Endothelial cell of hepatic sinusoid (primary cell): ENCODE data around the gene AKAIN1.

ENCODE experiments used
- in situ Hi-C: cut with HindIII; loops from 2 replicates; pipeline ENCODE4 v1.10.0; 2017; ENCODE audit warnings: low sequenced_read_pairs

The AKAIN1 gene

GRCh38 chr18:5197032-5197434, at the start of gene AKAIN1:
Gene AKAIN1 (minus strand): TSS chr18:5197257. CDS start chr18:5197053, 204 bp downstream.
- in situ Hi-C loops = no loop called here

- in situ Hi-C loops = no loop called here
Observed at GRCh38 chr18:5244941-5245340, 47.9 kb upstream of the AKAIN1 start.

- in situ Hi-C loops = loop anchor here (5.0 kb wide), 1 partner anchor 53 kb away; no protein-coding TSS in a partner anchor
Observed at GRCh38 chr18:5239447-5239846, 42.4 kb upstream of the AKAIN1 start.

DNA sequence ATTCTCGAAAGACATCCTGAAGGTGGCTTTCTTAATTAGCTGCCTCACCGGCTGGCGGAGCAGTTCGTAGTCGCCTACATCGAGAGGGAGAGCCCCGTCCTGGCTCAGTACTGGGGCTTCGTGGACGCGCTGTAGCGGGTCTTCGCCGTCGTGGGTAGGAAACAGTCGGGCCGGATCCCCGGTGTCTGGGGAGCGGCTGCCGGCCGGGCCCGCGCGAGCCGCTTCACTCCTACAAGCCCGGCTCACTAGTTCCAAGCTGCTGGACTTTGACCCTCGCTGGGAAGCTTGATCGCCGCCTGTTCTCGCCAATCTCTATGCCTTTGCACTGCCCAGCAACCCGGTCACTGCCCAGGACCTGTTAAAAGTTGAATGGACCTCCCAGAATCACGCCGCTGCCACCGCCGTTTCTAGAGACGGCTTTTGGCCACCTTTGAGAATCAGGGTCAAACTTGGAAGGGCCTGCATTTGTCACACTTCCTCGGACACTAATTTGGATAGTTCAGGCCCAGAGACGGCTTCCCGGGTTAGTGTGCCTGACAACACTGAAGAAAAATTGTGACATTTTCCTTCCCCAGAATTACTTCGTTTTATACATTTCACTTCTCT, 41.4 kb upstream of the AKAIN1 start:
- in situ Hi-C loops = loop anchor here (5.0 kb wide), 1 partner anchor 54 kb away; no protein-coding TSS in a partner anchor

GRCh38 chr18:5237723-5238370, 40.8 kb upstream of the AKAIN1 start:
- in situ Hi-C loops = loop anchor here (5.0 kb wide), 1 partner anchor 54 kb away; no protein-coding TSS in a partner anchor

DNA sequence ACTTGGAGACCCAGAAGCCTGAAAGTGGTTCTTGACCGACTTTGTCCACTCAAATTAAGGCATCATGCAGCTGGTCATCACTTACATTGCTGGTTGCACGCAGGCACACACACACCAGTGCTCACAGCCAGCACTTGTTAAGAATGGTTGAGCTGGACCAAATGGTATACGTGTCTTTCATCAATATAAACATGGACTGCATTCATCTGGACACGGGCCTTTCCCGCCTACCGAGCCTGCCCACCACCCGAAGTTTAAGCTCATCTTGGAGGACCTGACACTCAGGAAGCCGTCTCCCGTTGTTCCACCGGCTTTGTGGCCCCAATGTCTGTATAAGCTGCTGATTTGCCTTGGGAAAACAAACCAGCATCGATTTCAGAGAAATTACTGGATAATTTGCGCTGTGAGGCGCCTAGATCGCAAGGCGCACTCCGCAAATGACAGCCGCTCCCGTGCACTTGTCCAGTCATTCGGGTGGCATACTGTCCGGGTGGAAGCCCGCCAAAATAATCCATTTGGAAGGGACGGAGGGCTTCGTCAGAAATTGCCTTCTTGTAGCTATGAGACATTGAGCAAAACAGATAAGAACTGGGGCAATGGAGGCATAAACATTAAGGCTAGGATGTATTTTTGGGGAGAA, 40.1 kb upstream of the AKAIN1 start:
- in situ Hi-C loops = loop anchor here (5.0 kb wide), 1 partner anchor 55 kb away; no protein-coding TSS in a partner anchor

DNA sequence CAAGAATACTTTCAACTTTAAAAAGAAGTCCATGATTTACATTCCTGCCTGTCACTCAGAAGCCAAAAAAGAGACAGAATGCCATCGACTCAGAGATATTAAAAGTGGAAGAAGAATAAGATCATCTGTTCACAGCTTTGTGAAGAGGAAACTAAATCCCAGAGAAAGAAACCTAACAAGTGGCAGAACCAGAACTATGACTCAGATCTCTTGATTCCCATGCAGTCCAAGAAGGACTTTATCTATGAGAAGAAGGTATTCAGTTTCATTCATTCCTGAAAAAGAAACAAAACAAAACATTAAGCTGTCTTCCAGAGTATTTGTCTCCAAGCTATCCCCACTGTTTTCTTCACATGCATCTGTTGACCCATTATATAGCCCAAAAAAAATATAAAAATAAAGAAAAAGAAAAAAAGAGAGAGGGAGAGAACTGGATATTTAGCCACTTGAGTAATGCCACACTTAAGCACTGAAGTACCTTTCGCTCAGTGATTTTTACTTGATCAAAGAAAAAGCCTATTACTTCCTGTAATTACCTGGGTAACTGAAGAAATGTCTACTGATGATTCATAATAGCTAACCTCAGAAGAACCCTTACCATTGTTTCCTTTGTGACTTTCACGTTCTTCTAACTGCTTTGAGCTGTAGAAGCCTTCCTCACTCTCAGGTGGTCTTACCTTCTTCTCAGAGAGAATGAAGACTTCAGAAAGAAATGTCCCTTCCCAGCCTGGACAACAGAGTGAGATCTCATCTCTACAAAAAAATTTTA, 17.7 kb upstream of the AKAIN1 start:
- in situ Hi-C loops = no loop called here

DNA sequence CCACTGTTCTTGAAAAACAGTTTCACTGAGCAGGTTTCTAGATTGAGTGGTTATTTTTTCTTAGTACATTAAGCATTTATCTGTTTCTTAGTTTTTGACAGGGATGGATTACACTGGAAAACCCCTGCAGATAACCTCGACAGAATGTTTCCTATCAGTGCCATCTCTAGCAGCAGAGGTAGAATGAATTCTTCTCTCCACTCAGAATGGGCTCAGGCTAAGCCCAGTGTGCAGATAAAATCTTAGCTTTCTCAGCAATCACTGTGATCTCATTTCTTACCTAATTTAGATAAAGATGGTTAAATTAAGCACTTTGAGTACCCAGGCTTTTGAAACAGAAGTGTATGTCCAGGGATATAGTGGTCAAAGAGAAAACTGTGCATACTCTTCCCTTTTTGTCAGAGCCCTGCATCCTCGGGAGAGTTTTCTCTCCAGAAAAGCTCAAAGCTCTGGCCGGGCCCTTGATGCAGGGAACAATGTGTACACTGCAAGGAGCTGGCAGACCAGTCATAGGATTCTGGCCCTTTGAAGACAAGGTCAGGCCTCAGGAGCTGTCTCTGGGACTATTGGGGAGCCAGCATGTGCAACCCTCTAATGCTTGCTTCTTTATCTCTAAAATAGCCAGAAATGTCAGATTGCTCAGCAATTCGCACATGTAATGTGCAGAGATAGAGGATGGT, 10.6 kb upstream of the AKAIN1 start:
- in situ Hi-C loops = no loop called here

- in situ Hi-C loops = no loop called here
Observed at GRCh38 chr18:5198311-5198710, 1.3 kb upstream of the AKAIN1 start.

DNA sequence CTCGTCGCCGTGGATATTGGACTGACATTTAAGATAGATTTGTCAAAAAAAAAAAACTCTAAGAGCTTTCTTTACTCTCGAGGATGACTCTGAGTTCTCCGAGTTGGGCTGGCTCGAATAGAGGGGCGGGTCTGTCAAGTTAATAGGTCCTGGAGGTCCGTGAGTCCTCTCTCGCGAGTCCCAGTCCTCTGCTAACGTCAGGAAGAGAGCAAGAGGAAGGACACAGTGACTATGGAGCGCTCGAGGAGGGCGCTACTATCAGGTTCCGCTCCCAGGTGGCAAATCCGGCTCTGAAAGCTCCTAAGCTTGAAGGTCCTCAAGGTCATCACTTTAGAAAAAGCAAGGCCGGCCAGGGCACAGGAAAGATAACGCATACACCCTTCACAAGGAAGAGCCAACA, 404 bp upstream of the AKAIN1 start:
- in situ Hi-C loops = no loop called here

DNA sequence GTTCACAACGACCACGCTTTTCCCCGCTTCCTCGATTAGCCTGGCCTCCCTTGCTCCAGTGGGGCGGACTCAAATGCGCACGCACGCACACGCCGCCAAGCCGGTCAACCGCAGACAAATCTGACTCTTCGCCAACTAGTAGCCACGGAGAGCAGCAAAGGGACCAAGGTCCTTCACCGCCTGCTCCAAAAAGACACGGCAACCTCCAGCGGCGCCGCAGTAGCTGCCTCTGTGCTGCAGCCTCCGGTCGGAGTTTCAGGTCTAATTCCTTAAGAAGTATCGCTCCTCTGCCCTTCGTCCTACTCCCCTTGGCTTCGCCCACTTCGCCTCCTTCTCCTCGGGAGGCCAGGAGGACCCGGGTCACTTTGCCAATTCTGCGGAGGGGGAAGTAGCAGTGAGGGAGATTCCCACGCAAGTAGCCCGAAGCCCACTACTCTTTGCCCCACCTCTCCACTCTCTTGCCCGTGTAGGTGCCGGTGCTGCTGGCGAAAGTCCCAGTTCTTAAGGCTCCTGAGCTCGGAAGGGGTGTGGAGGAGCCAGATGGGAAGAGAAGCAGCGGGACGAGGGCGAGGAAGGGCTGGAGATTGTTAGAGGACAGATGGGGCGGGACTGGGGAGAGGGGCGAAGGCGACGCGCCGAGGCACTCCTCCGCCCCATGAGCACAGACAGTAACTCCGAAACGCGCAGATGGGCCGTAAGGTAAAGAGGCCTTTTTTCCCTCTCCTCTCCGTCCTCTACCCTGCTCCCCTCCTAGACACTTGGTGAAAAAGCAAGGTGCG, 615 bp downstream of the AKAIN1 start:
- in situ Hi-C loops = no loop called here

DNA sequence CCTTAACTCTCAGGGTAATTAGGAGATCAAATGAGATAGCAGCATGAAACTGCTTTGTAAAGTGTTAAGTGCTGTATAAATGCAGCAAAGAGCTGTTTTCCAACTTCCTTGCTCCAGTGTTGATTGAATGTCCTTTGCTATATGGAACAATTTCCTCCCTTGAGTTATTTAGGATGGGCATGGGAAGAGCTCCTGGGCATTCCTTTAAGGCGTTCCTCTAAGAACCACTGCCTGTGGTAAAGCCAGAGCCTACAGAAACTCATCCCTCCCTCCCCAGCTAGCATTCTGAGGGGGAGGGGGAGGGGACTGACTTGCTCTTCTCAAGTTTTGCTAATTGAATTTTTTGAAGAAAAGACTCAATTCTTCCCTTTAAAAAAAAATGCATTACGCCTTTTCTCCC, 1.4 kb downstream of the AKAIN1 start:
- in situ Hi-C loops = no loop called here

DNA sequence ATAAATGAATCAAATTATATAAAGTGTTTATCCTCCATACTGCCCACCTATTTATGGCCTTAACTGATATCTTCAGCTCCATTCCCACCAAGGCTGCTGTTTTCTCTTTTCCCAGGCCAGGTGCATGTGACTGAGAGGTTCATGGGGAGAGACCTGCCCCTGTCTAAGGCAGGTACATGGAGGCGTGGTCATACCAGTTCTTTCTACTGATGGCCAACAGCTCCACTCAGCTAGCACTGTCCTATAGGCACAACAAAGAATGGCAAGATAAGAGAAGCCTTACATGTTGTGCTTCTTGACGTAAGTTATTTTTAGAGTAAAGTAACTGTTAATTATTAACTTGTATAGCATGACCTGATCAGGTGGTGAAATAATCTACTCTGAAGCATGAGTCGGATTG, 16.8 kb downstream of the AKAIN1 start:
- in situ Hi-C loops = no loop called here

DNA sequence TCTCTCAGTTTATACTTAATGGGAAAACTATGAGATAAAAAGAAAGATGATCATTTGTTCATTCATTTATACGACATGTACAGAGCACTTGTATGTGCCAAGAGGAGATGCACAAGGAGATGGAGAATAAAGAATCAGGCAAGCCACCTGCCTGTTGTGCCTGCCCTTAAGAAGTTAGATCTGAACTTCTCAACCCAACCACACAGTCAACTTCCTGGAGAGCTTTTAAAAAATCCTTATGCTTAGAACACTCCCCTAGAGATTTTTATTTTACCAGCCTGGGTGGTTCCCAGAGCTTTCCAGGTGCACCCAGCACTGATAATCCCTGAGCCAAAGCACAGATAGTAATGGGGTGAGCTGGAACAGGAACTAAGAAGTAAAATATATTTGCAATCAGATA, 18.5 kb downstream of the AKAIN1 start:
- in situ Hi-C loops = no loop called here

GRCh38 chr18:5175378-5175777, 21.7 kb downstream of the AKAIN1 start:
- in situ Hi-C loops = no loop called here

DNA sequence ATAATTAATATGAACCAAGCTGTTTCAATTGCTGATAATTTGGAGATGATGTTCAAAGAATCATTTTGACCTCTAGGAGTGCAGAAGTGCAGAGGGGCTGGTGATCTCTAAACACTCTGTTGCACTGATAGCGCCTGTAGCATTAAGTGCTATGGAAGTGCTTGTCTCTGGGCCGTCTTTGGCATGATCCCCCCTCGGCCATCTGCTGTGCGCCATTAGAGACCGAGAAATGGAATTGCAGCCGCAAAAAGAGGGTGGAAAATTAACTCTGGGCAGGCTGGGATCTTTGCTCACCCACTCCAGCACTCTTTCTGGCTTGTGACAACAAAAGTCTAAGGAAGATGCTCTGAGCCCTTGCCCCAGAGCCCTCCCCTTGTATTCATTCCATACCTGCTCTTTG, 23.4 kb downstream of the AKAIN1 start:
- in situ Hi-C loops = no loop called here

GRCh38 chr18:5173236-5173635, 23.8 kb downstream of the AKAIN1 start:
- in situ Hi-C loops = no loop called here

GRCh38 chr18:5167831-5168230, 29.2 kb downstream of the AKAIN1 start:
- in situ Hi-C loops = no loop called here

DNA sequence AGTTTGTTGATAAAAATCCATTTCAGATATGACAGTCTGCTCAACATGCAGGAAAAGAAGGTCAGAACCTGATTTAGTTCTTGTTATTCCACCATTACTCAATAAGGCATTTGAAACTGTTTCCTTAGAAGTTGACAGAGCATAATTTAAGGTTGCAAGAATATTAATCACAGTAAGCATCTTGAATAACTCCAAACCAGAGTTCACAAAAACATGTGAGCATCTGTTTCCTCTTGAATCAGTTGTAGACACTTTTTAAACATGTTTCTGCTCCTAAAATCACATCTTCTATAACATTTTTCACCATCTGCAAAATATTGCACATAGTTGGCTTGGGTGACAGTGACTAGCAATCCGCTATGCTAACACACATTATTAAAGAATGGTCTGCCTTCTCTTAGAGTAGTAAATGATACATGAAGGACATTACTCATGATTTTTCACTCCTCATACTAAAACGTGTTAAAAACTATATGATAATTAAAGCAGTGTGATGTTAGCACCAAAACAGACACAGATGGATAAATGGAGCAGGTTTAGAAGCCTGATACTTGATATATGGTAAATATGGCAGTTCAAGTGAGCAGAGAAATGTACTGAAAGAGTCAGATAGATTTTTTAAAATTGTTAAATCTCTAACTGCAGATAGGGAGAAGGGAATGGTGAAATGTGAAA, 30.3 kb downstream of the AKAIN1 start:
- in situ Hi-C loops = no loop called here
